ENCODE results near the gene DAP3. TPM values are rescaled to one million over a fixed set of nuclear protein-coding genes. Genes with fewer than 3 reads are reported as not detected.
"Not testable (repeated sequence)": the region's sequence is repeated elsewhere in the genome, so short reads cannot be mapped to it uniquely, and the experiment has no call there.

Gene DAP3
- total and polyA plus RNA-seq, 2 of the 8 experiments (the other 6 are each of a cell fraction or from before 2014, with no cell fraction given): 66.3 to 87.1 TPM

DNA sequence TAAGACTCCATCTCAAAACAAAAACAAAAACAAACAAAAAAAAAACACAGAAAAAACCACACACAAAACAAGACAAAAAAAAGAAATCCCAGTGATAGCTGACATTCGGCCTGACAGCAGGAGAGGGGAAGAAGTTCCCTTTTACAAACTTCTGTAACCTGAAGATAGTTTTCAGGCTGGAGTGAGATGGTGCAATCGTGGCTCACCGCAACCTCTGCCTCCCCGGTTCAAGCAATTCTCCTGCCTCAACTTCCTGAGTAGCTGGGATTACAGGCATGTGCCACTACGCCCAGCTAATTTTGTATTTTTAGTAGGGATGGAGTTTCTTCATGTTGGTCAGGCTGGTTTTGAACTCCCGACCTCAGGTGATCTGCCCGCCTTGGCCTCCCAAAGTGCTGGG is 75.1 kb downstream of the DAP3 start:
- H3K9me3 ChIP-seq (ENCODE audit: insufficient read depth in 2 of 2, low read depth in 1 of 2, low read length in 1 of 2); H3K27ac ChIP-seq (ENCODE audit: low read depth, low read length); POLR2A ChIA-PET (ENCODE audit: partially characterized antibody); H2BK120ac ChIP-seq (replicated peaks; ENCODE audit: low read depth, low read length); H4K20me1 ChIP-seq (replicated peaks in 1 of 2; ENCODE audit: control insufficient read depth in 1 of 2, insufficient read depth in 2 of 2, low read length in 2 of 2); H2BK5ac ChIP-seq (ENCODE audit: low read depth, low read length); H4K8ac ChIP-seq (ENCODE audit: extremely low read depth, insufficient read depth, low read length); H3K4ac ChIP-seq (replicated peaks; ENCODE audit: insufficient read length, low read depth, low read length); CTCF ChIA-PET (ENCODE audit: partially characterized antibody); FAIRE-seq; H3K23me2 ChIP-seq (ENCODE audit: low read depth, low read length); H4K5ac ChIP-seq (ENCODE audit: insufficient read length, low read depth, low read length); H3K79me2 ChIP-seq (ENCODE audit: control insufficient read depth in 1 of 2, insufficient read depth in 2 of 2, low read length in 2 of 2); H3K4me2 ChIP-seq (ENCODE audit: insufficient read depth in 1 of 2, low read depth in 2 of 2, low read length in 2 of 2); H3K27me3 ChIP-seq (replicated peaks in 1 of 4; ENCODE audit: control insufficient read depth in 3 of 4, extremely low read depth in 1 of 4, insufficient read depth in 3 of 4, low read length in 3 of 4); H2BK20ac ChIP-seq (ENCODE audit: low read length); H3K18ac ChIP-seq (ENCODE audit: extremely low read depth, low read length); H2AFZ ChIP-seq (ENCODE audit: low read length); DNase-seq (ENCODE audit: low read depth in 1 of 2, low spot score in 2 of 2); H4K91ac ChIP-seq (replicated peaks; ENCODE audit: insufficient read length, low read length); H2AK5ac ChIP-seq (ENCODE audit: low read depth, low read length); H3K4me1 ChIP-seq (replicated peaks in 1 of 4; ENCODE audit: control insufficient read depth in 3 of 4, insufficient read depth in 4 of 4, low read length in 3 of 4); H3K23ac ChIP-seq (ENCODE audit: insufficient read length); H2BK15ac ChIP-seq (ENCODE audit: low read length); H3K14ac ChIP-seq (ENCODE audit: insufficient read length); H3K56ac ChIP-seq (replicated peaks; ENCODE audit: insufficient read length, low read depth, low read length); H3K9ac ChIP-seq (replicated peaks in 1 of 4; ENCODE audit: extremely low read depth in 1 of 4, low read depth in 3 of 4, low read length in 3 of 4); H2BK12ac ChIP-seq (ENCODE audit: low read depth, low read length); H3K4me3 ChIP-seq (ENCODE audit: extremely low read depth in 1 of 4, insufficient read depth in 2 of 4, low read depth in 3 of 4, low read length in 4 of 4); H3K79me1 ChIP-seq (ENCODE audit: low read depth, low read length): not testable (repeated sequence)
- WGBS, 2 experiments (ENCODE audit: extremely low coverage in 1 of 2, insufficient coverage in 1 of 2, insufficient read length in 1 of 2, insufficient replicate concordance in 2 of 2, low coverage in 1 of 2, low lambda C conversion rate in 2 of 2, missing lambda C conversion rate in 1 of 2): 92% methylated on average over 7 of the region's 7 CpGs; no CpG with 5 or more reads in 1 of the 2 experiments
- H3K36me3 ChIP-seq (ENCODE audit: control insufficient read depth in 2 of 4, insufficient read depth in 4 of 4, low read length in 3 of 4): peaks cover 15 to 67% (median 38%) of the 10 kb centered on the region in 4 experiments; a peak in 7 of 8 replicates

DNA sequence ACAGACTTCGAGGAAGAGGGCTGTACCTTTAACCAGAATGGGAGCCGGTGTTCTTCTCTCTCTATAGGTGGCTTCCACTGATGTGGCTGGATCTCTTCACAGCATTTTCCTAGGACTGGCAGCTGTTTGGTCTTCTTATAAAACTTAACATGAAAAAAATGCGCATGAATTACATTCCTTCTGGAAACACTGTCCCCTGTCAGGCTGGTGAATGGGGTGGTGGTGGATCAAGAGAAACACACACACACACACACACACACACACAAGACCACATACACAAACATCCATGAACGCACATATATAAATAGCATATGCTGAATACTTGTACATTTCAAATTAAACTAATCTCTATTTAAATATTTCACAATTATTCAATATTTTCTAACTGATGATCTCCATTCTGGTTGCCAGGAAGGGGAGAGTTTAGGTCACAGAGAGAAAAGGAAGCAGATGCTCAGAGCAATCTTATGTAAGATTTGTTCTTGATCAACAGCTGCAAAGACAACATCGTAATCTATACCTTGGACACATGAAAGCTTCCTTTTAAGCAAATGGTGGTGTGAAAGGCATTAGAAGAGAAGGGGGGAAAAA is 78.6 kb downstream of the DAP3 start:
- H3K9me3 ChIP-seq (ENCODE audit: insufficient read depth in 2 of 2, low read depth in 1 of 2, low read length in 1 of 2); H3K79me2 ChIP-seq (ENCODE audit: control insufficient read depth in 1 of 2, insufficient read depth in 2 of 2, low read length in 2 of 2); H3K9ac ChIP-seq (replicated peaks in 1 of 4; ENCODE audit: extremely low read depth in 1 of 4, low read depth in 3 of 4, low read length in 3 of 4); H3K4ac ChIP-seq (replicated peaks; ENCODE audit: insufficient read length, low read depth, low read length); FAIRE-seq; H2AFZ ChIP-seq (ENCODE audit: low read length); H3K4me2 ChIP-seq (ENCODE audit: insufficient read depth in 1 of 2, low read depth in 2 of 2, low read length in 2 of 2); H3K4me3 ChIP-seq (ENCODE audit: extremely low read depth in 1 of 4, insufficient read depth in 2 of 4, low read depth in 3 of 4, low read length in 4 of 4); H3K79me1 ChIP-seq (ENCODE audit: low read depth, low read length); H3K23me2 ChIP-seq (ENCODE audit: low read depth, low read length); H3K27ac ChIP-seq (ENCODE audit: low read depth, low read length); H3K23ac ChIP-seq (ENCODE audit: insufficient read length); CTCF ChIA-PET (ENCODE audit: partially characterized antibody); H2AK5ac ChIP-seq (ENCODE audit: low read depth, low read length); H3K27me3 ChIP-seq (replicated peaks in 1 of 4; ENCODE audit: control insufficient read depth in 3 of 4, extremely low read depth in 1 of 4, insufficient read depth in 3 of 4, low read length in 3 of 4); H3K14ac ChIP-seq (ENCODE audit: insufficient read length); H3K56ac ChIP-seq (replicated peaks; ENCODE audit: insufficient read length, low read depth, low read length); H3K18ac ChIP-seq (ENCODE audit: extremely low read depth, low read length); H2BK20ac ChIP-seq (ENCODE audit: low read length); H2BK15ac ChIP-seq (ENCODE audit: low read length); H2BK5ac ChIP-seq (ENCODE audit: low read depth, low read length); H4K8ac ChIP-seq (ENCODE audit: extremely low read depth, insufficient read depth, low read length); H4K20me1 ChIP-seq (replicated peaks in 1 of 2; ENCODE audit: control insufficient read depth in 1 of 2, insufficient read depth in 2 of 2, low read length in 2 of 2); H3K4me1 ChIP-seq (replicated peaks in 1 of 4; ENCODE audit: control insufficient read depth in 3 of 4, insufficient read depth in 4 of 4, low read length in 3 of 4); H2BK120ac ChIP-seq (replicated peaks; ENCODE audit: low read depth, low read length); H4K91ac ChIP-seq (replicated peaks; ENCODE audit: insufficient read length, low read length); H2BK12ac ChIP-seq (ENCODE audit: low read depth, low read length); DNase-seq (ENCODE audit: low read depth in 1 of 2, low spot score in 2 of 2); H4K5ac ChIP-seq (ENCODE audit: insufficient read length, low read depth, low read length): not testable (repeated sequence)
- 100% methylated on average over 2 of the region's 5 CpGs; no CpG with 5 or more reads in 1 of the 2 experiments for WGBS, 2 experiments (ENCODE audit: extremely low coverage in 1 of 2, insufficient coverage in 1 of 2, insufficient read length in 1 of 2, insufficient replicate concordance in 2 of 2, low coverage in 1 of 2, low lambda C conversion rate in 2 of 2, missing lambda C conversion rate in 1 of 2)
- POLR2A ChIA-PET (ENCODE audit: partially characterized antibody): interaction anchor here (1.1 kb wide), 1 partner anchor 164 kb away, joined by 3 read pairs; no protein-coding TSS in a partner anchor
- H3K36me3 ChIP-seq (ENCODE audit: control insufficient read depth in 2 of 4, insufficient read depth in 4 of 4, low read length in 3 of 4): peaks cover 15 to 72% (median 47%) of the 10 kb centered on the region in 4 experiments; a peak in 7 of 8 replicates
